Measurements from ENCODE around the gene CYP4F3.
"Not testable (repeated sequence)": the region's sequence is repeated elsewhere in the genome, so short reads cannot be mapped to it uniquely, and the experiment has no call there.

The CYP4F3 gene

DNA sequence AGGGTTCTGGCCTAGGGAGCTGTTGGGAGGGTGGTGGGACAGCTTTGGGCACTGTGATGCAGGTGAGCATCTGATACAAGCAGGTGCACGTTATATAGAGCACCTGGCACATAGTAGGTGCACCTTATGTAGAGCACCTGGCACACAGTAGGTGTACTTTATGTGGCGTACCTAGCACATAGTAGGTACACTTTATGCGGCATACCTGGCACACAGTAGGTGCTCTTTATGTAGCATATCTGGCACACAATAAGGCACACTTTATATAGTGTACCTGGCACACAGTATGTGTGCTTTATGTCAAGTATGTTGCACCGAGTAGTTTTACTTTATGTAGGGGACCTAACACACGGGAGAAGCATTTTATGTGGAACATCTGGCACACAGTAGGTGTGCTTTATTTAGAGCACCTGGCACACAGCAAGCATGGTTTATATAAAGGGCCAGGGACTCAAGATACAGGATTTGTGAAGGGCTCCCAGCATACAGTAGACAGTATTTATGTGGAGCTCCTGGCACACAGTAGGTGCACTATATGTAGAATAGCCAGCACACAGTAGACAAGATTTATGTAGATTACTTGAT, 30.6 kb downstream of the CYP4F3 start:
- no peak for DNase-seq

DNA sequence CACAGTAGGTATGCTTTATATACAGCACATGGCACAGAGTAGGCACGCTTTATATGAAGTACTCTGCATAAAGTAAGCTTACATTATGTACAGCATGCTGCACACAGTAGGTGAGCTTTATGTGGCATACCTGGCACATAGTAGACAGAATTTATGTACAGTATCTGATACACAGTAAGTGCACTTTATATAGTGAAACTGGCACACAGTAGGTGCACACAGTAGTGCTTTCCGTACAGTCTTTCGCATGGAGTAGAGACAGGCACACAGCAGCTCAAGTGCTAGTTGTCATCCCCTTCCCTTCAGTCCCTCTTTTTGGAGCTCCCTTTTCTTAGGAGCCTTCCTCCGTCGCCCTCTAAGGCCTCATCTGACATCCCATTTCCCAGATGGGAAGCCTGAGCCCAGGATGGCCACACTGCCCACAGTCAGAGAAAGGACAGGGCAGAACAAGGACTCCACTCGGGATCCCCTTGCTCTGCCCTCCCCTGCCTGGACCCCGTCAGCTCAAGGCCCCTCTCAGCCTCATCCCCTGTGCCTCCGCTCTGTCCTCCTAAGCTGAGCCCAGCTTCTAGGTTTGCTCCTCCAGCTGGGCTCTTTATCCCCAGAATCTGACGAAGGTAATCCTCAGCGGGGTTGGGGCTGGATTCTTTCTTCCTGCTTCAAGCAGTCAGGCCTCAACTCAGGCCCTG, 31.3 kb downstream of the CYP4F3 start:
- no peak for DNase-seq

DNA sequence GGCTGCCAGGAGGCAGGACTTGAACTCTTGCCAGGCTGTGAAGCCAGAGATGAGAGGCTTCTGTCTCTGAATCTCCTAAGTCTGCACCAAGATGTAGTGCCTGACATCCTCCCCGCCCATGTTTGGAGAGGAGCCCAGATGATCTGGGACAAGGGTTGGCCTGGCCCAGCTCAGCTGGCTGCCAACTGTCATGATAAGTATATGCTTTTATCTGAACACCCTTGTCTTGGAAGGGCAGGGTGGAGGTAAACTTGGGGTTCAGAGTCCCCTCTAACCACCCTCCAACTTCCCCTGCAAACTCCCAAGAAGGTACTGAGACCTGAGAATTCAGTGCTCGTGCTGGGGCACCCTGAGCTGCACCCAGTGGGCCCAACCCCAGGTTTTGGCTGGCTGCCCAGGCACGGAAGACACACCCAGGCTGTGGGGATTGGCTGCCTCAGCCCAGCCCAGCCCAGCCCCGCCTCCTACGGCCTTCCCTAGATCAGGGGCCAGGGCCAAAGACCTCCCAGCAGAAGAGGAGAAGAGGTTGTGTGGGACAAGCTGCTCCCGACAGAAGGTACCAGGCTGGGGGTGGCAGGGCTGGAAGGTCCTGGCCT, 32.0 kb downstream of the CYP4F3 start, which contains the start of gene CYP4F12:
Gene CYP4F12 (plus strand): TSS at position 508 of the 596 bp plus-strand sequence. CDS start 443 bp downstream, outside the sequence.
- no peak for DNase-seq

DNA sequence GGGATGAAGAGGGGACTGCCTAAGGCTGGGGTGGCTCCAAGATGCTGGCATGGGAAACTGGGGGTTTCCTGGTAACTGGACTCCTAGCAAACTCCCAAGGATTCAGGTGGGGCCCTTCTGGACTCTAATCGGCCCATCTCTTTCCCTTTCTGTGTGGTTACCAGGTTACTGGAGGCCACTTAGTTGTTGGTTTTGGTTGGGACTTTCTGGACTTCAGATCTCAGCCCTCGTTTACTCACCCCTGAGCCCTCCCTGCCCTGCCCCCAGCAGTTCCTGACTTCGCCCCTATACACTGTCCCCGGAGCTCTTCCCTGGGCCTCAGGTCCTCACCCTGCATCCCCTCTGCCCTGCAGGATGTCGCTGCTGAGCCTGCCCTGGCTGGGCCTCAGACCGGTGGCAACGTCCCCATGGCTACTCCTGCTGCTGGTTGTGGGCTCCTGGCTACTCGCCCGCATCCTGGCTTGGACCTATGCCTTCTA, 32.5 kb downstream of the CYP4F3 start:
- no peak for DNase-seq

DNA sequence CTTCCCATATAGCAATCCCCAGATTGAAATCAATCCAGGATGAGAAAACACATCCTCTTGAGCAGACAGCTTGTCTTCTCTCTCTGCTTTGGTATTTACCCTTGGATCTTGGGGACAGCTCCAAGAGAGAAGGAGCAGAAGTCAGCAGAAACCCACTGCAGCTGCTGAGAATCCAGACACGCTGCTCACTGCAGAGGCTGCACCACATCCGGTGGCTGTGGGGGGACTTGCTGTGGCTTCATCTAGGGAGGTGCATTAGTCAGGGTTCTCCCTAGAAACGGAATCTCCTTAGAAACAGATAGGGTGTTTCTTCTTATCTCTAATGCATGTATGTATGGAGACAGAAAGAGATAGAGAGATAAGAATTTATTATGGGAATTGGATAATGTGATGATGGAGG, 34.9 kb downstream of the CYP4F3 start:
- DNase-seq, result no peak

DNA sequence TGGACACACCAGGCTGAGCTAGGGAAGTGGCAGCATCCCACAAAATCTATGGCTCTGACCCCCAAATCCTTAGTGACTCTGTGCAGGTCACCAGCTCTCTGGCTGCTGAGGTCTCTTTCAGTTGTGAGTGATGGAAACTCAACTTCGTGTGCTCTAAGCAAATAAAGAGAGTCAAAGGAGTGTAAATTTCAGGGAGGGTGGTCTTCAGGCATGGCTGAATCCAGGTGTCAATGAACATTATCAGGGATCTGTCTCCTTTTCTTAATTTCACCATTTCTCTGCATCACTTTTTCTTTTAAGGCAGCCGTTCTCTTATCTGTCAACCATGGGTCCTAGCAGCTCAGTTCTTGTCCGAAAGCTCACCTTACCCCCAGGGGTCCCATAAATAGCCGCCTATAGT, 38.4 kb downstream of the CYP4F3 start:
- DNase-seq, result no peak

DNA sequence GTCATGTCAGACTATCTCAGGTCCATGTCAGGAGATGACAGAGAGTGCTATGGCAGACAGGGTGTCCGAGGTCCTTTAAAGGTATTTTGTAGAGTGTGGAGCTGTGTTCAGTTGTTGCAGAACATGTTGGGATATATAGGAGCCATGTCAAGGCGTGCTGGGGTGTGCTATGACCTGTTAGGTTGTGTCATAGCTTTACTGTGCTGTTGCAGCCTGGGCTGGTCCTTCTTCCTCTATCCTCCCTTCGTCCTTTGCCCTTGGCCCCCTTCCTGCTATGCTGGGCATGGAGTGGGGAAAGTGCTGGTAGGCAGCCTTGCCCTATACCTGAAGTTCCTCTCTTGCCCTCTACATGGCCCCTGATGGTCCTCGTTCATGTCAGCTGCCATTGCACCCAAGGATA, 39.2 kb downstream of the CYP4F3 start:
- DNase-seq, result not testable (repeated sequence)

DNA sequence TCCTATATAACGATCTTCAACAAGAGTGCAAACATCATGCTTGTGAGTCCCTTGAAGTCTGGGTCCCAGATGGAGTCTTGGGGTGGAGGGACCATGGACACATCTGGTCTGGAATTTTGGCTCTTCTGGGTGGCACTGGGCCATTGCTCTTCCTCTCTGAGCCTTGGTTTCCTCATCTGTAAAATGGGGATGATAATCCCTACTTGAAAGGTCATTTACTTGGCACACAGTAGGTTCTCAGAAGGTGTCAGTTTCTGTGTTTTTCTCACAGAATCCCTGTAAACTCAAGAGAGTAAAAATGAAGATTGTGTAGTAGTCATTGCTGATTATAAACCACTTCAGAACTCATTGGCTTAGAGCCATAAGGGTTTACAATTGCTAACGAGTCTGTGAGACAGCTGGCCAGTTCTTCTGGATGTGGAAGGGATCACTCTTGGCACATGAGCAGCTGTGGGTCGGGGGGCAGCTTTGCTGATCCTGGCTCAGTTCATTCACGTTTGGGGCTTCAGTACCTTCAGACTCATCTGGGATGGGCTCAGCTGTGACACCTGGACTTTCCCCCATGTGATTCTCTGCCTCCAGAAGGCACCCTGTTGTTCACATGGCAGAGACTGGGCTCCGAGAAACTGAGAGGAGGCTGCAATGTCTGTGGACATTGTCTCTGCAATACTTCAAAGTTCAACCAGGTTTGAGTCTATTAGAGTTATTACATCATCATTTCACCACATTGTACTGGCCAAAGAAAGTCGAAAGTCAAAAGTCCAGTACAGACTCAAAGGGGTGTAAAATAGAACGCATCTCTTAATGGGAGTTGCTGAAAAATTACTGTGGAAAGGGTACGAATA, 40.0 kb downstream of the CYP4F3 start:
- DNase-seq, result no peak

DNA sequence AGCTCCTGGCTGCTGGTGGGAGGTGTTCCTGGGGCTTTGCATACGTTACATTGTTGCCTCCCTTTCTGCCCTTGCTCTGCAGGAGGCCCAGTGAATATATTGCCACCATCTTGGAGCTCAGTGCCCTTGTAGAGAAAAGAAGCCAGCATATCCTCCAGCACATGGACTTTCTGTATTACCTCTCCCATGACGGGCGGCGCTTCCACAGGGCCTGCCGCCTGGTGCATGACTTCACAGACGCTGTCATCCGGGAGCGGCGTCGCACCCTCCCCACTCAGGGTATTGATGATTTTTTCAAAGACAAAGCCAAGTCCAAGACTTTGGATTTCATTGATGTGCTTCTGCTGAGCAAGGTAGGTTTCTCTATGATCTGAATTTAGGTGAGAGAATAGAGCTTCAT, 42.7 kb downstream of the CYP4F3 start:
- DNase-seq, result no peak

DNA sequence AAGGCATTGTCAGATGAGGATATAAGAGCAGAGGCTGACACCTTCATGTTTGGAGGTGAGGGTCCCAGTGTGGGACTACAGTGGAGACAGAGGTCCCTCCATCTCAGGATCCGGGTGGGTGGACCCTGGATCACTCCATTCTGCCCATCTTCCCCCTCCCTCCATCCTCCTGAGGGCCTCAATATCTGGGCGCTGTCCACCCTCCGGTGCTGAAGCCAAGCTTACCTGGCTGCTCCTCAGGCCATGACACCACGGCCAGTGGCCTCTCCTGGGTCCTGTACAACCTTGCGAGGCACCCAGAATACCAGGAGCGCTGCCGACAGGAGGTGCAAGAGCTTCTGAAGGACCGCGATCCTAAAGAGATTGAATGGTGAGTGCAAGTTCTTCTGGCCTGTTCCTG, 44.1 kb downstream of the CYP4F3 start:
- DNase-seq, result no peak

DNA sequence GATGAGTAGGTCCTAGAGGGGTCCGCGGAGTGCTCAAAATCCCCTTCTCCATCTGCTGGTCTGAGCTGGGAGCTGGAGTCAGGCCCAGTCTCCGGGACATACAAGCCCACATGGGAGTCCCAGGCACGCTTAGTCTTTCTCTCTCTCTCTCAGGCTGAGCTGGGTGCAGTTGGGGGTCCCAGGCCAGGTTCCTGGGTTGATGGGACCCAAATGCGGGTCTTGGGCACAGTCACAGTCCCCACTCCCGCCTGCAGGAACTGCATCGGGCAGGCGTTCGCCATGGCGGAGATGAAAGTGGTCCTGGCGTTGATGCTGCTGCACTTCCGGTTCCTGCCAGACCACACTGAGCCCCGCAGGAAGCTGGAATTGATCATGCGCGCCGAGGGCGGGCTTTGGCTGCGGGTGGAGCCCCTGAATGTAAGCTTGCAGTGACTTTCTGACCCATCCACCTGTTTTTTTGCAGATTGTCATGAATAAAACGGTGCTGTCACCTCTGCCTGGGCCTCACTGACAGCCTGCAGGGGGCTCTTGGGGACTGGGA, 56.0 kb downstream of the CYP4F3 start:
- DNase-seq, result no peak

DNA sequence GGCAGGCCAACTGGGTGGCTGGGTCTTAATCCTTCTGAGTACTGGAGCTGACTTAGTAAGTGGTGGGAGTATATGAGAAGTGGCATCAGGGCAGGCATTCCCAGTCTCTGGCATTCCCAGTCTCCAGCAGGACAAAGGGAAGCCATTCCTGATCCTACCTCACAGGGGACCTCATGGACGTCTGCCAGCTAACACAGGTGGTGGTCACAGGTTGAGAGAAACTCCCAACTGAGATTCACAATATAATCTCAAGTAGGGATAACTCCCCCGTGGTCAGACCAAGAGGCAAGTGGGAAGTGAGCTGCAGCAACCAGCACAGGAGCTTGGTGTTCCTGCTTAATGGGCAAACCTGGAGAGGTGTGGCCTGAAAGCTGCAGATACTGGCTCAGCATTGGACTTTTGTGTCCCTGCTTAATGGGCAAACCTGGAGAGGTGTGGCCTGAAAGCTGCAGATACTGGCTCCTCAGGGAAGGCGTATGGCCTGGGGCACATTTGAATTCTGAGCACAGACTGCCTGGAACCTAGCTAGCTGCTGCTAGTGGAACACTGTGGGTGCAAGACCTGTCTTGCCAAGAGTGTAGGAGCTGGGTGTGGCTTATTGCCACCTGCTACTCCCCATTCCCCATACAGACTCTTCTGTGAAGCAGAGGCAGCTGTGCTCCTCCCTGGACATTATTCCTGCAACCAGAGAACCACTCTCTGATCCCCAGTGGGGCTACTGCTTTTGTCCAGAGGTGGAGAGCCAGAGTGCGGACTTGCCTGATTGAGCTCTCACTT, 61.2 kb downstream of the CYP4F3 start:
- DNase-seq, result no peak

DNA sequence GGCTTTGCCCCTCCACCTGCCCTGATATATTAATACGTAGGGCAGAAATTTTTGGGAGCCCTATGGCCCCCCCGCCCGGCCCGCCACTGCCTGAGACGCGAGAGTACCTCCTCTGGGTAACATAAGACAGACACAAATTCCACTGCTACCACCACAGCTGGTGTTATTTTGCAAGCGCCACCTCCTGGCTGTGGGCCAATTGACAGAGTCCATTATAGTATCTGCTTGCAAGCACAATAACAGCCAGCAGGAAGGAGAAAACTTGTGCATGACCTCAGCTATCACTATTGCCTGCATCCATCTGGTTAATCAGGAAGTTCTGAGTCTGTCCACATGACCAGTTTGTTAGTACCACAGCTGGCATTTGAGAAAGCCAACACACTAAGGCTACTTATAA, 61.8 kb downstream of the CYP4F3 start:
- peak; percentile 9 for DNase-seq
